Measurements from ENCODE around the gene IFITM5.

- TF ChIP-seq POLR2A (IDR thresholded peaks at IDR 0.05) = no peak
- TF ChIP-seq CTCF (IDR thresholded peaks at IDR 0.05) = peak in 1 of 3 donors; percentile 26
Measured at GRCh38 chr11:257766-258493, 41.4 kb downstream of the IFITM5 start.

All from breast epithelium (tissue), 3 donors.